Breast epithelium (tissue), 4 donors: ENCODE data around the gene RDX. TPM values are rescaled to one million over a fixed set of nuclear protein-coding genes. Genes with fewer than 3 reads are reported as not detected.

ENCODE experiments used
- DNase-seq, 2 donors: peaks; one replicate each; pipeline ENCODE4 v3.0.0-alpha.2; 2019; ENCODE audit warnings: low spot score in 2 of 2
- H3K27ac ChIP-seq, 2 donors: fragments of 200-600 bp; sonication (generic) in 1 of 2; one replicate each; pipeline ENCODE4 v1.5.1; 2016 to 2019; ENCODE audit warnings: mild to moderate bottlenecking in 1 of 2
- H3K27me3 ChIP-seq, 2 donors: fragments of 200-600 bp; sonication (generic) in 1 of 2; one replicate each; pipeline versions ENCODE4 v1.5.1 to v1.6.0; 2017 to 2019; ENCODE audit warnings: control low read depth in 1 of 2, mild to moderate bottlenecking in 1 of 2
- H3K36me3 ChIP-seq: fragments of 200-600 bp; one replicate; pipeline ENCODE4 v1.5.1; 2019
- H3K4me1 ChIP-seq, 2 donors: fragments of 200-600 bp; sonication (generic); one replicate each; pipeline ENCODE4 v1.5.1; 2016 to 2019; ENCODE audit warnings: control low read depth in 1 of 2
- H3K4me3 ChIP-seq, 3 donors: fragments of 200-600 bp; sonication (generic); 1 replicate in 2 of 3; 2 replicates in 1 of 3; pipeline ENCODE4 v1.5.1; 2016 to 2019; ENCODE audit warnings: mild to moderate bottlenecking in 3 of 3, moderate library complexity in 2 of 3
- H3K9me3 ChIP-seq, 2 donors: fragments of 200-600 bp; sonication (generic) in 1 of 2; one replicate each; pipeline ENCODE4 v1.5.1; 2016 to 2019; ENCODE audit warnings: control low read depth in 1 of 2
- CTCF ChIP-seq, 3 donors: fragments of 450-650 bp; IDR thresholded peaks; one replicate each; pipeline ENCODE4 v1.5.1; 2016 to 2017; ENCODE audit warnings: antibody characterized with exemption in 3 of 3, mild to moderate bottlenecking in 3 of 3, moderate library complexity in 3 of 3
- POLR2A ChIP-seq: fragments of 450-650 bp; IDR thresholded peaks from one replicate; pipeline ENCODE4 v1.6.1; 2016; ENCODE audit warnings: antibody characterized with exemption, mild to moderate bottlenecking, moderate library complexity
- POLR2AphosphoS5 ChIP-seq, 3 donors: sonication (generic); formaldehyde crosslinking; IDR thresholded peaks; one replicate each; pipeline ENCODE4 v1.6.1; 2017; ENCODE audit warnings: antibody characterized with exemption in 3 of 3
- intact Hi-C: fragments of 100-400 bp; cut with DNase I; formaldehyde crosslinking; loops from one replicate; pipeline ENCODE4 v1.15.1; 2023; ENCODE audit warnings: low total_unique reads
- total RNA-seq, 3 donors: library from RNA; depleted of rRNA; stranded (reverse); fragments of >200 nt; gene quantifications; one replicate each; pipeline ENCODE4 v1.1.0, GENCODE V29; 2016

The RDX gene
- total RNA-seq, 3 donors from 2014 or later, result 53.4 to 88.7 (median 53.7) TPM

DNA sequence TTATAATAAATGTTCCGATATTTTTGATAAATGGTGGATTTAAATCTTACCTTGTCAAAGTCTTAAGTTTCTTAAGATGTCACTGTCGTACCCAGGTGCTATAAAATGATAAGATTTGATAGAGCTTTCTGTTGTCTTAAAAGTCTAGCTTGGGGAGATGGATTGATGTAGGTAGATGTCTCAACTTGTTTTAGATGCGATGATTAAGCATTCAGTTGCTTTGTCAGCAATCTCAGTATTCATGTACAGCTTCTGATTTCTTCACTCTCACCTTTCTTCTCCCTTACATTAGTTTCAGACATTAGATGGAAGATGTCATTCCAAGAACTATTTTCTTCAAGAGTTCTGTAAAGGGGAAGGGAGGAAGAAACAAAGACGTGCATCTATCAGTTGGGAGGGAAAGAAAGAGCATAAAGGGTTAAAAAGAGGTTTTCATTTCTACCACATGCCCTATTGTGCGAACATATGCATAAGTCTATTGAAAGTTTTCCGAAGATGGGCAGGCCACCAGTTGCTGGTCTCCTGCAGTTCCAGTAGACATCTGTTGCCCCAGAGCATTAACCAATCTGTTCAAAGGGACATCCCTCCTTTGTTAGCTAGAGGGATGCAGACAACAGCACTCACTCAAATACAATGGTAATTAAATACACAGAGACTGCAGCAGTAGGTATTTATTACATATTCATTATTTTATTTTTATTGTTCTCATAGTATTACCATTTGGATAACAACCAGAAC, 164.9 kb downstream of the RDX start:
- H3K36me3 ChIP-seq, result no peaks in the 10 kb centered on the region
- no peaks in the 10 kb centered on the region for H3K9me3 ChIP-seq
- H3K27ac ChIP-seq, result no peak overlapping the region
- no peak overlapping the region for H3K4me3 ChIP-seq
- TF ChIP-seq POLR2A, result no peak
- TF ChIP-seq CTCF (IDR thresholded peaks at IDR 0.05), result no peak
- TF ChIP-seq POLR2AphosphoS5 (IDR thresholded peaks at IDR 0.05), result no peak
- H3K27me3 ChIP-seq, result no peaks in the 10 kb centered on the region
- no peaks in the 10 kb centered on the region for H3K4me1 ChIP-seq
- DNase-seq, result no peak
- intact Hi-C loops, result no loop called here

GRCh38 chr11:110130642-110131238, 165.7 kb downstream of the RDX start:
- no peaks in the 10 kb centered on the region for H3K9me3 ChIP-seq
- DNase-seq, result no peak
- H3K4me1 ChIP-seq, result no peaks in the 10 kb centered on the region
- H3K4me3 ChIP-seq, result no peak overlapping the region
- H3K27ac ChIP-seq, result no peak overlapping the region
- no peaks in the 10 kb centered on the region for H3K36me3 ChIP-seq
- no peak for TF ChIP-seq CTCF (IDR thresholded peaks at IDR 0.05)
- no peak for TF ChIP-seq POLR2A
- no peak for TF ChIP-seq POLR2AphosphoS5 (IDR thresholded peaks at IDR 0.05)
- intact Hi-C loops, result no loop called here
- H3K27me3 ChIP-seq, result no peaks in the 10 kb centered on the region

GRCh38 chr11:110128161-110128560, 168.3 kb downstream of the RDX start:
- Histone ChIP-seq H3K27me3 (no peaks in the 10 kb centered on the region), H3K4me3 (no peak overlapping the region), H3K27ac (no peak overlapping the region), H3K9me3 (no peaks in the 10 kb centered on the region), H3K4me1 (no peaks in the 10 kb centered on the region), H3K36me3 (no peaks in the 10 kb centered on the region)
- intact Hi-C loops, result no loop called here
- TF ChIP-seq POLR2AphosphoS5 (IDR thresholded peaks at IDR 0.05) (no peak), POLR2A (no peak), CTCF (IDR thresholded peaks at IDR 0.05) (no peak)
- no peak for DNase-seq

DNA sequence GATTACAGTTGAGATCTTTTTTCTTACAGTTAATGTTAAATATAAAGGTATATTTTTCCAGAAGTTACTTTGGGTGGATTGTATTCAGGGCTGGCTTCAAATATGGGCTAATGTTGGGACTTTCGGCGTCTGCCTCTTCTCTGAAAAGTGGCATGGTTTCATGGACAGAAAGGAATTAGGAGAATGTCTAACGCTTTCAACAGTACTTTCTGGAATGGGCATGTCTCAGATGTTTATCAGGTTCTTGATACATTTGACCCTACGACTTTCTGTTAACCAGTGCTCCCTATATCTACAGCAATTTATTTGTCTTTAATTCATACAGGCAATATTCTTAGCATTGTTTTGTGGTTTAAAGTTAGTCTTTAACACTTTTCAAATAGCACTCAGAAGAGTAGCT, 169.5 kb downstream of the RDX start:
- no peaks in the 10 kb centered on the region for H3K27me3 ChIP-seq
- H3K36me3 ChIP-seq, result no peaks in the 10 kb centered on the region
- H3K4me1 ChIP-seq, result no peaks in the 10 kb centered on the region
- no peak overlapping the region for H3K4me3 ChIP-seq
- intact Hi-C loops, result no loop called here
- DNase-seq, result no peak
- TF ChIP-seq CTCF (IDR thresholded peaks at IDR 0.05) (no peak), POLR2A (no peak), POLR2AphosphoS5 (IDR thresholded peaks at IDR 0.05) (no peak)
- H3K9me3 ChIP-seq, result no peaks in the 10 kb centered on the region
- no peak overlapping the region for H3K27ac ChIP-seq

GRCh38 chr11:110125632-110126031, 170.8 kb downstream of the RDX start:
- Histone ChIP-seq H3K9me3 (no peaks in the 10 kb centered on the region), H3K4me1 (peaks cover 0 to 6% of the 10 kb centered on the region in 2 donors), H3K4me3 (no peak overlapping the region), H3K27ac (no peak overlapping the region), H3K27me3 (no peaks in the 10 kb centered on the region), H3K36me3 (no peaks in the 10 kb centered on the region)
- intact Hi-C loops, result no loop called here
- no peak for DNase-seq
- TF ChIP-seq POLR2A (no peak), CTCF (IDR thresholded peaks at IDR 0.05) (no peak), POLR2AphosphoS5 (IDR thresholded peaks at IDR 0.05) (no peak)
